ENCODE data around the gene ANKAR.

The ANKAR gene

DNA sequence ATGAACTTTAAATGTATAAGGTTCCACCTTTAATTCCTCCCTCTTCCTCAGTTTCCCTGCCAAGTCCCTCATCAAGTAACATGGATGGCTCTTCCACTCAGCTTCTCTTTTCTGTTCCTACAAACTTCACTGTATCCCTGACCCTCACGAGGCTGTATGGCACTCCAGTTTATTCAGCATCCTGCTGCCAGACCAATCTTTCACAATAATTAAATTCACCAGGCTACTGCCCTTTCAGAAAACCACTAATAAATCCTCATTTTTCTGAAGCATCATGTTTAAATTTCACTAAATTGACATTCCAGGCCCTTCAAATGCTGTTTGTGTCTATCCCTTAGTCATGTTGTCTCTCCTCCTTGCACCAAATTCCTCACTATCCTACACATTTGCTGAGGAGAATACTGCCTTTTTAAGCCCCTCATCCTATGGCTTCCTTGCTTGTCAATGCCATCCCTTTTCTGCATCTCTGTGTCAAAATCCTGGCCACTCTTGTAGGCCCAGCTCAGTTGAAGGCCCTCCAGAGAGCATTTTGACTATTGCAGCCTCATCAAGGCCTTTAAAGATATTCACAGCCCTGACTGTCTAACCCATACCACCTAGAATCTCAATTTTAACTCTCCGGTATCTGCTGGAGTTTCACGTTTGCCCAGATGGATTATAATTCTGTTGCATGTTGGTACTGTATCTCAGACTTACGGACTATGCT lies 36.0 kb upstream of the ANKAR start:
- Histone ChIP-seq H3K27ac (ENCODE audit: low read length, poor library complexity, severe bottlenecking) (no peak overlapping the region), H2BK5ac (ENCODE audit: low read depth, low read length, poor library complexity, severe bottlenecking) (no peak overlapping the region), H3K9ac (ENCODE audit: low read length) (no peak overlapping the region), H3K27me3 (ENCODE audit: control insufficient read depth in 1 of 2, insufficient read depth in 1 of 2, low read length in 2 of 2) (no peaks in the 10 kb centered on the region), H3K9me3 (ENCODE audit: control insufficient read depth, low read length) (no peaks in the 10 kb centered on the region), H3K14ac (ENCODE audit: low read length in 2 of 2) (no peak overlapping the region), H4K91ac (ENCODE audit: low read length) (no peak overlapping the region), H3K36me3 (ENCODE audit: control insufficient read depth in 1 of 2, insufficient read depth in 2 of 2, low read depth in 1 of 2, low read length in 2 of 2) (no peaks in the 10 kb centered on the region), H2AFZ (ENCODE audit: low read depth, low read length) (no peak overlapping the region), H2BK15ac (ENCODE audit: low read depth, poor library complexity, severe bottlenecking) (no peak overlapping the region), H2BK12ac (ENCODE audit: low read length in 2 of 2) (no peak overlapping the region), H3K4ac (ENCODE audit: low read depth in 1 of 2, low read length in 2 of 2) (no peak overlapping the region), H4K8ac (ENCODE audit: low read length) (no peak overlapping the region), H3K4me1 (ENCODE audit: control insufficient read depth, insufficient read depth, low read depth, low read length) (no peaks in the 10 kb centered on the region), H3K4me3 (ENCODE audit: insufficient read depth in 1 of 2, low read depth in 1 of 2, low read length in 2 of 2) (no peak overlapping the region), H3K79me1 (replicated peaks; ENCODE audit: low read length, poor library complexity, severe bottlenecking) (no peaks in the 10 kb centered on the region), H3K23ac (ENCODE audit: low read length in 2 of 2) (no peak overlapping the region), H3K4me2 (ENCODE audit: low read length, poor library complexity, severe bottlenecking) (no peak overlapping the region), H2BK120ac (ENCODE audit: low read depth, low read length) (no peak overlapping the region), H2AK5ac (ENCODE audit: low read length, severe bottlenecking) (no peak overlapping the region), H3K18ac (ENCODE audit: low read depth in 1 of 2, low read length in 2 of 2) (no peak overlapping the region)
- WGBS = 93% methylated on average over 4 of the region's 4 CpGs
- no peak for DNase-seq

DNA sequence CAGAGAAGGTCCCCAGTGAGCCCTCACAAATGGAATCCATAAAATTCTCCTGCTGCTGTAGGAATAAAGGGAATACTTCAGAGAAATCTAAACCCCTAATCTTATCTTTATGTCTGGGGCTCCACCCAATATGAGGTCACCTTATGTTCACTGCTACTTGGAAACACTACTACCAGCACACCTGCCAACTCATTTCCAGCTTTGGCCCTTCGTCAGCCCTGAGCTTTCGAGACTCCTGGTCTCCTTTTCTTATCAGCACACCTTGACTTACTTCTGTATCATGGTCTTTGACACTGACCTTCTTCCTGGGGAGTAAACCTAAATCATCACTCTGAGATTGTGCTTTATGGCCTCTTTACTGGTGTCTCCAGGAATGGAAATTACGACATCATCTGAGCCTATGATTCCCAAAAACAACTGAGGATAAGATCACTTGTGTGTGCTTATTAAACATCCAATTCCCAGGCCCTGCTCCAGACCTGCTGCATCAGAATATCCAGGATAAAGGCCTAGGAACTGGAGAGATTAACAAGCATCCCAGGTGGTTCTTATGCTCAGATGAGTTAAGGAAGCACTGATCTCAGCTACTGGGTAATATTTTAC lies 35.4 kb upstream of the ANKAR start:
- H4K8ac ChIP-seq (ENCODE audit: low read length) = no peak overlapping the region
- H3K4me1 ChIP-seq (ENCODE audit: control insufficient read depth, insufficient read depth, low read depth, low read length) = no peaks in the 10 kb centered on the region
- no peak overlapping the region for H4K91ac ChIP-seq (ENCODE audit: low read length)
- H3K36me3 ChIP-seq (ENCODE audit: control insufficient read depth in 1 of 2, insufficient read depth in 2 of 2, low read depth in 1 of 2, low read length in 2 of 2) = no peaks in the 10 kb centered on the region
- H2BK5ac ChIP-seq (ENCODE audit: low read depth, low read length, poor library complexity, severe bottlenecking) = no peak overlapping the region
- H3K4ac ChIP-seq (ENCODE audit: low read depth in 1 of 2, low read length in 2 of 2) = no peak overlapping the region
- H3K4me3 ChIP-seq (ENCODE audit: insufficient read depth in 1 of 2, low read depth in 1 of 2, low read length in 2 of 2) = no peak overlapping the region
- H2BK15ac ChIP-seq (ENCODE audit: low read depth, poor library complexity, severe bottlenecking) = no peak overlapping the region
- H3K4me2 ChIP-seq (ENCODE audit: low read length, poor library complexity, severe bottlenecking) = no peak overlapping the region
- H3K79me1 ChIP-seq (replicated peaks; ENCODE audit: low read length, poor library complexity, severe bottlenecking) = no peaks in the 10 kb centered on the region
- no peak overlapping the region for H3K23ac ChIP-seq (ENCODE audit: low read length in 2 of 2)
- H2BK120ac ChIP-seq (ENCODE audit: low read depth, low read length) = no peak overlapping the region
- WGBS = 65% methylated on average over 3 of the region's 3 CpGs
- H2AK5ac ChIP-seq (ENCODE audit: low read length, severe bottlenecking) = no peak overlapping the region
- H3K9ac ChIP-seq (ENCODE audit: low read length) = no peak overlapping the region
- no peak overlapping the region for H3K14ac ChIP-seq (ENCODE audit: low read length in 2 of 2)
- H3K27me3 ChIP-seq (ENCODE audit: control insufficient read depth in 1 of 2, insufficient read depth in 1 of 2, low read length in 2 of 2) = no peaks in the 10 kb centered on the region
- H3K18ac ChIP-seq (ENCODE audit: low read depth in 1 of 2, low read length in 2 of 2) = no peak overlapping the region
- H3K9me3 ChIP-seq (ENCODE audit: control insufficient read depth, low read length) = no peaks in the 10 kb centered on the region
- H2BK12ac ChIP-seq (ENCODE audit: low read length in 2 of 2) = no peak overlapping the region
- DNase-seq = no peak
- no peak overlapping the region for H3K27ac ChIP-seq (ENCODE audit: low read length, poor library complexity, severe bottlenecking)
- H2AFZ ChIP-seq (ENCODE audit: low read depth, low read length) = no peak overlapping the region

DNA sequence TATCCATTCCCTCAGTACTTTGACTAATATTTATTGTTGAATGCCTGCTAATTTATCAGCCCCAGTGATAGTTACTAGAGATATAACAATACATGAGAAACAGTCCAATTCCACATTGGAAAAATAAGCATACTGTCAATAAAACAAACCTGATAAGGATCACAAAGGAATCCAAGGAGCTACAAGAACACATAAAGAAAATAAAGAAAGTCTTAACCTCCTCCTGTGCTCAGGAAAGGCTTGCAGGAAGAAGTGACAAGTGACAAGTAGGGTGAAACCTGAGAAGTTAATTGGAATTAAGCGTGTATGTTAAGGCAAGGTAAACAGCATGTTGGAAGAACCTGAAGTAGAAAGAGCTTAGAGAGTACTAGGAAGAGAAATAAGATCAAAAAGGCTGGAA lies 33.5 kb upstream of the ANKAR start:
- H3K27me3 ChIP-seq (ENCODE audit: control insufficient read depth in 1 of 2, insufficient read depth in 1 of 2, low read length in 2 of 2) = no peaks in the 10 kb centered on the region
- no peak overlapping the region for H4K8ac ChIP-seq (ENCODE audit: low read length)
- DNase-seq = no peak
- H3K79me1 ChIP-seq (replicated peaks; ENCODE audit: low read length, poor library complexity, severe bottlenecking) = no peaks in the 10 kb centered on the region
- H2BK5ac ChIP-seq (ENCODE audit: low read depth, low read length, poor library complexity, severe bottlenecking) = no peak overlapping the region
- H3K9ac ChIP-seq (ENCODE audit: low read length) = no peak overlapping the region
- H2BK15ac ChIP-seq (ENCODE audit: low read depth, poor library complexity, severe bottlenecking) = no peak overlapping the region
- no peak overlapping the region for H2AK5ac ChIP-seq (ENCODE audit: low read length, severe bottlenecking)
- H3K18ac ChIP-seq (ENCODE audit: low read depth in 1 of 2, low read length in 2 of 2) = no peak overlapping the region
- no peak overlapping the region for H3K27ac ChIP-seq (ENCODE audit: low read length, poor library complexity, severe bottlenecking)
- H3K23ac ChIP-seq (ENCODE audit: low read length in 2 of 2) = no peak overlapping the region
- H2BK12ac ChIP-seq (ENCODE audit: low read length in 2 of 2) = no peak overlapping the region
- H4K91ac ChIP-seq (ENCODE audit: low read length) = no peak overlapping the region
- no peak overlapping the region for H2BK120ac ChIP-seq (ENCODE audit: low read depth, low read length)
- H3K4me3 ChIP-seq (ENCODE audit: insufficient read depth in 1 of 2, low read depth in 1 of 2, low read length in 2 of 2) = no peak overlapping the region
- H2AFZ ChIP-seq (ENCODE audit: low read depth, low read length) = no peak overlapping the region
- 37% methylated on average over 1 of the region's 1 CpG for WGBS
- H3K9me3 ChIP-seq (ENCODE audit: control insufficient read depth, low read length) = no peaks in the 10 kb centered on the region
- H3K4me2 ChIP-seq (ENCODE audit: low read length, poor library complexity, severe bottlenecking) = no peak overlapping the region
- H3K4me1 ChIP-seq (ENCODE audit: control insufficient read depth, insufficient read depth, low read depth, low read length) = no peaks in the 10 kb centered on the region
- no peak overlapping the region for H3K4ac ChIP-seq (ENCODE audit: low read depth in 1 of 2, low read length in 2 of 2)
- no peaks in the 10 kb centered on the region for H3K36me3 ChIP-seq (ENCODE audit: control insufficient read depth in 1 of 2, insufficient read depth in 2 of 2, low read depth in 1 of 2, low read length in 2 of 2)
- no peak overlapping the region for H3K14ac ChIP-seq (ENCODE audit: low read length in 2 of 2)

DNA sequence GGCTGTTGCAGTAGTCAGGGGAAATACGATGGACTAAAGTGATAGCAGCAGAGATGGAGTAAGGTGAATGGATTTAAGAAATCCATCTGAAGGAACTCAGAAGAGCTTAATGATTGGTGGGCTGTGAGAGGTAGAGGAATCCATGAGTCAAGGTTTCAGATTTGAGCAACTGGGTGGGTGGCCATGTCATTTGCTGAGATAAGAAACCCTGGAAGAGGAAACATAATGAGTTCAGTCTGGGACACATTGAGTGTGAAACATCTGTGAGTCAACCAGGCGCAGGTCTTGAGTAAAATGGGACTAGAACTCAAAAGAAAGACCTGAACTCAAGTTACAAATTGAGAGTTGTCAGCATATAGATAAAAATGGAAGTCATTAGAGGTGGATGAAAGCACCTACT lies 32.9 kb upstream of the ANKAR start:
- Histone ChIP-seq H3K4me1 (ENCODE audit: control insufficient read depth, insufficient read depth, low read depth, low read length) (no peaks in the 10 kb centered on the region), H3K18ac (ENCODE audit: low read depth in 1 of 2, low read length in 2 of 2) (no peak overlapping the region), H4K8ac (ENCODE audit: low read length) (no peak overlapping the region), H2AK5ac (ENCODE audit: low read length, severe bottlenecking) (no peak overlapping the region), H3K4me3 (ENCODE audit: insufficient read depth in 1 of 2, low read depth in 1 of 2, low read length in 2 of 2) (no peak overlapping the region), H3K36me3 (ENCODE audit: control insufficient read depth in 1 of 2, insufficient read depth in 2 of 2, low read depth in 1 of 2, low read length in 2 of 2) (no peaks in the 10 kb centered on the region), H3K4me2 (ENCODE audit: low read length, poor library complexity, severe bottlenecking) (no peak overlapping the region), H2BK15ac (ENCODE audit: low read depth, poor library complexity, severe bottlenecking) (no peak overlapping the region), H3K4ac (ENCODE audit: low read depth in 1 of 2, low read length in 2 of 2) (no peak overlapping the region), H2BK5ac (ENCODE audit: low read depth, low read length, poor library complexity, severe bottlenecking) (no peak overlapping the region), H3K9ac (ENCODE audit: low read length) (no peak overlapping the region), H3K14ac (ENCODE audit: low read length in 2 of 2) (no peak overlapping the region), H4K91ac (ENCODE audit: low read length) (no peak overlapping the region), H3K9me3 (ENCODE audit: control insufficient read depth, low read length) (no peaks in the 10 kb centered on the region), H2BK120ac (ENCODE audit: low read depth, low read length) (no peak overlapping the region), H3K23ac (ENCODE audit: low read length in 2 of 2) (no peak overlapping the region), H3K79me1 (replicated peaks; ENCODE audit: low read length, poor library complexity, severe bottlenecking) (no peaks in the 10 kb centered on the region), H3K27ac (ENCODE audit: low read length, poor library complexity, severe bottlenecking) (no peak overlapping the region), H2BK12ac (ENCODE audit: low read length in 2 of 2) (no peak overlapping the region), H2AFZ (ENCODE audit: low read depth, low read length) (no peak overlapping the region), H3K27me3 (ENCODE audit: control insufficient read depth in 1 of 2, insufficient read depth in 1 of 2, low read length in 2 of 2) (no peaks in the 10 kb centered on the region)
- no peak for DNase-seq
- 83% methylated on average over 2 of the region's 2 CpGs for WGBS

All from mesenchymal stem cell (in vitro differentiated cells and primary cell).